Left renal cortex interstitium (tissue), 4 donors: Measurements from ENCODE around the gene USF1. TPM values are rescaled to one million over a fixed set of nuclear protein-coding genes. Genes with fewer than 3 reads are reported as not detected.
"Not testable (repeated sequence)": the region's sequence is repeated elsewhere in the genome, so short reads cannot be mapped to it uniquely, and the experiment has no call there.

ENCODE experiments used
- DNase-seq, 4 donors: peaks; one replicate each; pipeline ENCODE4 v3.0.0-alpha.2; 2013; ENCODE audit warnings: low read depth in 4 of 4, low spot score in 2 of 4, missing footprints in 1 of 4
- polyA plus RNA-seq, 4 donors: library from polyadenylated mRNA; unstranded; fragments of 120-200 nt; gene quantifications; one replicate each; pipeline ENCODE4 v1.2.1, GENCODE V29; 2013; ENCODE audit not compliant: insufficient read length in 4 of 4

The USF1 gene
- polyA plus RNA-seq, 4 donors = 55.6 to 69.0 (median 60.4) TPM

DNA sequence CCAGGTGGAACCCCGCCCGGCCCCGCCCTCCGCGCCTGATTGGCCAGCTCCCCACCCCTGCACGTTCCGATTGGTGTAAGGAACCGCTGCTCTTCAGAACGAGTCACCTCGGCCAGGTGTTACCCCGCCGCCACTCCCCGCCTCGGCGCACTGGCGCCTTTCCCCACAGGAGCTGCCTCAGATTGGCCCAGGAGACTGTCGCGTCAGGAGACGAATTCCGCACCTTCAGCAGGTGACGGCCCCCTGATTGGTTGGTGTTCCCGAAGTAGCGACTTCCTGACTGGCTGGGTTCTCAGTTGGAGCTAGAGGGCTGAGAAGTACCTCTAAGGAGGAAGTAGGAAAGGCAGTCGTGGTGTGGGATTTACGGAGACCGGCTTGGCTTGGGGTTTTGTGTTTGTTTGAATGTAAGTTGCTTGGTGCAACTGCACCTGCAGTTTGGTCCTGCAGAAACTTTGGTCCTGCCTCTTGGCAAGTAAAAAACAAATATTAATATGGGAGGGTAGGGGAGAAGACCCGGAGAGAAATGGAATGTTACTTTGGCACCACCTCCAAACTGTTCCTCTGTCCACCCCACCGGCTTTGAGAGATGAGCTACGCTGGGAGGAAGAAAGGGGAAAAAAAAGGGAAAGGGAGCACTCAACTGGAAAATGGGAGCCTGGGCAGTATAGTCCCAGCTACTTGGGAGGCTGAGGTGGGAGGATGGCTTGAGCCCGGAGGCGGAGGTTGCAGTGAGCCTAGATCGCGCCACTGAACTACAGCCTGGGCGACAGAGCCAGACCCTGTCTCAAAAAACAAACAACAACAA, 24.4 kb downstream of the USF1 start:
- peak in 2 of 4 donors; percentile 74 to 76 for DNase-seq

GRCh38 chr1:161020509-161021164, 25.1 kb downstream of the USF1 start, which contains the start of gene F11R:
Gene F11R, minus strand, starts transcription at chr1:161021152. Its CDS starts 79 bp downstream, at chr1:161021073.
- peak in 1 of 4 donors; percentile 20 for DNase-seq

DNA sequence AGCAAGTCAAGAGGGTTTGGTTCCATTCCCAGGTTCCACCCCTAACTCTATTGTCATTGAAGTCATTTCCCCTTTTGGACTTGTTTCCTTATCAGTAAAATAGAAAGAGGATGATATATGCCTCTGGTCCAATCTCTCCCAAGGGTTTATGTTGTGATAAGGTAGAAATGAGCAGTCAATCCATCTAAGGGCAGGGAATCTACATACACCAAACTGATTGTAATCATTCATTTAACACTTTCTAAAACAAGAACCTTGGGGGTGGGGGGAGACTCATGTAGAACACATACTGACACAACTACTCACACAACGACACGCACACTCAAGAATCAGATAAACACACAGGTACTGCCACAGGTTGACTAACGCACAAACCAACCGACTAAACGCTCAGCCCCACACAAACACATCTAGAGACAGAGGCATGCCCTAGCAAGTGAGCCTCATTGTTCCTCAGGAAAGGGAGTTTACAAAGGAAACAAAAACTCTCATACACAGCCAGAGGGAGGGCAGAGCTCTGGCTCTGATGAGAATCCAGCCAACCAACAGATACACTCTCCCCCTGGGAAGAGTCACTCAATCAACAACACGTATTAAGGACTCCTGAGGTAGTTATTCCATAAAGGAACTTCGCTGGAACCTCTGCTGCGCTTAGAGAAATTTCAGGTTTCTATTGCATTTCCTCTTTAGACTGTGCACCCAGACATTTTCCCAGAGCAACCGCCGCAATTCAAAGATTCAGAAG, 25.9 kb downstream of the USF1 start:
- no peak for DNase-seq

GRCh38 chr1:161019111-161019660, 26.6 kb downstream of the USF1 start:
- not testable (repeated sequence) for DNase-seq

GRCh38 chr1:161018631-161018930, 27.2 kb downstream of the USF1 start:
- DNase-seq = no peak

- no peak for DNase-seq
These were observed 27.8 kb downstream of the USF1 start for GRCh38 chr1:161017756-161018630.

DNA sequence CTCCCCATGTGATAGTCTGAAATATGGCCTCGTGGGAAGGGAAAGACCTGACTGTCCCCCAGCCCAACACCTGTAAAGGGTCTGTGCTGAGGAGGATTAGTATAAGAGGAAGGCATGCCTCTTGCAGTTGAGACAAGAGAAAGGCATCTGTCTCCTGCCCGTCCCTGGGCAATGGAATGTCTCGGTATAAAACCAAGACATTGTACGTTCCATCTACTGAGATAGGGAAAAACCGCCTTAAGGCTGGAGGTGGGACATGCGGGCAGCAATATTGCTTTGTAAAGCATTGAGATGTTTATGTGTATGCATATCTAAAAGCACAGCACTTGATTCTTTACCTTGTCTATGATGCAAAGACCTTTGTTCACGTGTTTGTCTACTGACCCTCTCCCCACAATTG, 28.6 kb downstream of the USF1 start:
- DNase-seq = not testable (repeated sequence)

- not testable (repeated sequence) for DNase-seq
These were observed 29.1 kb downstream of the USF1 start for GRCh38 chr1:161016683-161017082.

DNA sequence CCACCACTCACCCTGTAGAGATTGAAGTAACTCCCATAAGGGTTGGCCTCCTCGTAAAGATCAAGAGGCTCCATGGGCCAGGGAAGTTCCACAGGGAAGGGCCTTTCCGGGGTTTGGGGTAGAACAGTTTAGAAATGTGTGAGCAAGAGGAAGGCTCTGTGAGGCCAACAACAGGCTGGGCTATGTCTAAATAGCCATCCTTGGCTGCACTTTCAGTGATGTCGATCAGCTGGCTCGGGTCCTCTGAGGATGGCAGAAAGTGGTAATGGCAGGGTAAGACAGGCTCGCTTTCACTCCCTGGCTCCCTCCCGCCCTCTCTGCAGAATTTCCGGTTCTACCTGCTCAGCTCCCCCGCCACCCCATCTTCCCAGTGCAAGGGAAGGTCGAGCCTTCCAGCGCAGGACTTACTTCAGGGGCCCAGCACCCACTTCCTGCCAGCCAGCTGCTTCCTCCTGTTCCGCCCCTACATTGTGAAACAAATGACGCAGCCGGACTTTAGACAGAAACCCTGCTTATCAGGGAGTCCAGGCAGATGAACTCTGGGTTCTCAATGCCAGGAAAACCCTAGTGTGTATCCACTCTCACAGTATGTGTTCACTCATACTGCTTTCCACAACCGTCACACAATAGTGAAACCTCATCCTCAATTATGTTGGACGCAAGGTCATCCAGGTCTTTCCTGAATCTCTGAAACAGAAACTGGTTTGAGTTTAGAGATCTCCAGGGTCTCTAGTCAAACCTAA, 32.1 kb downstream of the USF1 start:
- DNase-seq = peak in 1 of 4 donors; percentile 43

DNA sequence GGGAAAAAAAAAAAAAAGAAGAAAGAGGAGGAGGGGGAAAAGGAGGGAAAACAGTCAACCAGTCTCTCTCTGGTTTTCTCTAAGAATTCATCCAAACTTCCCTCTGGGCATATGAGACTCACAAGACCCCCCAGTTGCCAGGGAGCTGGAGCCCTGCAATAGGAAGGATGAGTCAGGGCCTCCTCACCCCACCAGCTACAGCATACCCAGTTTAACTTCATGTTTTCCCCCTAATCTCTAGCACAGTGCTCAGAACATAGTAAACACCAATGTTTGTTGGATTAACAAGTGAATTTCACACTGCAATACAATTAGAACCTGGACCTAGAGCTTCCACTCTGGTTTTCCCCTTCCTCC, 32.7 kb downstream of the USF1 start:
- DNase-seq = no peak

DNA sequence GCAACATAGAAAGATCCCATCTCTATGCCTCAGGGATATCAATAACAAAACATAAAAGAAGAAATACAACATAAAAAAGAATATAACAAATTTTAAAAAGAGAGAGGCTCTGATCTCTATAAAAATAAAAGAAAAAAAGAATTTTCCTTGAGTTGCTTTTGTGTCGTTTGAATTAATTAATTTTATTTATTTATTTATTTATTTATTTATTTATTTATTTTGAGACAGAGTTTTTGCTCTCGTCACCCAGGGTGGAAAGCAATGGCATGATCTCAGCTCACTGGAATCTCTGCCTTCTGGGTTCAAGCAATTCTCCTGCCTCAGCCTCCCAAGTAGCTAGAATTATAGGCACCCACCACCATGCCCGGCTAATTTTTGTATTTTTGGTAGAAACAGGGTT, 33.4 kb downstream of the USF1 start:
- DNase-seq = no peak

DNA sequence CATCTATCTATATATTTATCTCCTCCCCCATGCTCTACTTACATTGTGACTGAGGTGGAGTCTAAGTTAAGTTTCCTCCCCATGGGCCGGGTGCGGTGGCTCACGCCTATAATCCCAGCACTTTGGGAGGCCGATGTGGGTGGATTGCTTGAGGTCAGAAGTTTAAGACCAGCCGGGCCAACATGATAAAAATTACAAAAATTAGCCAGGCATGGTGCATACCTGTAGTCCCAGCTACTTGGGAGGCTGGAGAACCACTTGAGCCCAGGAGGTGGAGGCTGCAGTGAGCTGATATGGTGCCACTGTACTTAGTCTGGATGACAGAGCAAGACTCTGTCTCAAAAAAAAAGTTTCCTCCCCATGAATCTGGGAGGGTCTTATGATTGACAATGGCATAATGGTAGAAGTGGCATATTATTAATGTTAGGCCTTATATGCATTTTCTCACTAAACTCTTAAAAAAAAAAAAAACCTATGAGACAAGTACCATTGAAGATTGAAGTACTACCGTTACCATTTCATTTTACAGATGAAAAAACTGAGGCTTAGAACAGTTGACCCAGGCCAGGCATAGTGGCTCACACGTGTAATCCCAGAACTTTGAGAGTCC, 36.1 kb downstream of the USF1 start:
- no peak for DNase-seq

- DNase-seq = no peak
These were observed 36.8 kb downstream of the USF1 start for GRCh38 chr1:161008869-161009510.

- DNase-seq = no peak
These were observed 38.4 kb downstream of the USF1 start for GRCh38 chr1:161007369-161007768.

DNA sequence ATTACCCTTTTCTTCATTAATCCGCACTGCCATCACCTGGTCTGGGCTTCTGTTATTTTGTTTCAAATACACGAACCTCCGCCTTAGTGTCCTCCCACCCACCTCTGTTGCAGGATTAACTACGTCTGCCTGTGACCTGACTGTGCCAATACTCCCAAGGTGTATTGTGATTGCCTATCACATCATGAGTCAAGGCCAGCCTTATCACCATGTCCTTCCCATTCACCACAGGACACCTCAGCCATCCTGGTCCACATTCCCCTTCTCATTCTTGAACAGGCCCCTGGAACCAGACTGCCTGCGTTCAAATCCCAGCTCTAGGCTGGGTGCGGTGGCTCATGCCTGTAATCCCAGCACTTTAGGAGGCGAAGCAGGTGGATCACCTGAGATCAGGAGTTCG, 39.2 kb downstream of the USF1 start:
- no peak for DNase-seq

GRCh38 chr1:161001525-161001924, 44.3 kb downstream of the USF1 start:
- no peak for DNase-seq

DNA sequence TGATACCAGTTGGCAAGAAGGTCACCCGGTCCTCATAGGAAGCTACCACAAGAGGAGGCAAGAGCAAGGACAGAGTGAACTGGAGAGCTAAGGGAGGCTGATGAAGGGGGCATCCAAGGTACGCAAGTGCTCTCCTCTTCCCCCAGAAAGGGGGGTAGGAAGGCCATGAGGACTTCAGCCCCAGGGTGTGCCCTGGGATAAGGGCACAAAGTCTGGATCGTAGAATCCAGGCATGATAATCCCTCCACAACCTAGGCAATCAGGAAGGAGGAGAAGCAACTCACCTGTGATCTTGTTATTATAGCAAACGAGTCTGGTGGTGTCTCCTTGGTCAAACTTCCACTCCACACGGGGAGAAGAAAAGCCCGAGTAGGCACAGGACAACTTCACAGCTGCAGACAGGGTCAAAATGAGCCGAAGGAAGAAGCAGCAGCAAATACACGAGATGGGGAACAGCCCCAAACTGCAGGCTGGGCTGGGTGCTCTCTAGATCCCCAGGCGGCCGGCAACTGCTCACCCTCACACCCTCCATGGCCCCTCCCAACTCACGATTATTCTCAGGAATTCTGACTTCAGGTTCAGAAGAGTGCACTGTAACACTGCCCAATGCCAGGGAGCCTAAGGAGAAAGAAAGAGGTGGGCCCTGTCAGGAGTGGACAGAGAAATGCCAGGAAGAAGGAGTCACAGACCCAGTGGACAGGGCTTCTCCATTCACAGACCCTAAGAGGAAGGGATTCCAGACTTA, 44.9 kb downstream of the USF1 start:
- DNase-seq = no peak

GRCh38 chr1:160999376-160999775, 46.4 kb downstream of the USF1 start:
- no peak for DNase-seq
